Measurements from ENCODE around the gene OSBPL7. TPM values are rescaled to one million over a fixed set of nuclear protein-coding genes. Genes with fewer than 3 reads are reported as not detected.
A peak's percentile ranks its signal among the peaks of the same experiment; 100 is the strongest.

OSBPL7 gene
- total RNA-seq, 1 donor from 2014 or later: 4.4 TPM

- DNase-seq: no peak
Observed at GRCh38 chr17:47806026-47806912, 15.3 kb downstream of the OSBPL7 start.

GRCh38 chr17:47804461-47804860 is 17.1 kb downstream of the OSBPL7 start:
- H3K27me3 ChIP-seq (ENCODE audit: low read depth): no peaks in the 10 kb centered on the region
- intact Hi-C loops (cut with micrococcal nuclease): no loop called here
- H3K4me1 ChIP-seq: peaks cover 10% of the 10 kb centered on the region
- no peak for TF ChIP-seq CTCF (IDR thresholded peaks at IDR 0.05; ENCODE audit: borderline replicate concordance)
- DNase-seq: no peak
- peaks cover 23% of the 10 kb centered on the region for H3K36me3 ChIP-seq
- no peaks in the 10 kb centered on the region for H3K9me3 ChIP-seq (replicated peaks)
- H3K4me3 ChIP-seq: no peak overlapping the region
- no peak overlapping the region for H3K27ac ChIP-seq (replicated peaks)

More at GRCh38 chr17:47806026-47806912, 15.3 kb downstream of the OSBPL7 start:
- peaks cover 34% of the 10 kb centered on the region for H3K36me3 ChIP-seq
- no peaks in the 10 kb centered on the region for H3K9me3 ChIP-seq (replicated peaks)
- H3K4me3 ChIP-seq: no peak overlapping the region
- H3K4me1 ChIP-seq: peaks cover 10% of the 10 kb centered on the region
- intact Hi-C loops (cut with micrococcal nuclease): no loop called here
- TF ChIP-seq CTCF (IDR thresholded peaks at IDR 0.05; ENCODE audit: borderline replicate concordance): no peak
- no peaks in the 10 kb centered on the region for H3K27me3 ChIP-seq (ENCODE audit: low read depth)
- H3K27ac ChIP-seq (replicated peaks): peak overlapping the region; percentile 36

GRCh38 chr17:47803751-47804150 is 17.8 kb downstream of the OSBPL7 start:
- intact Hi-C loops (cut with micrococcal nuclease): no loop called here
- TF ChIP-seq CTCF (IDR thresholded peaks at IDR 0.05; ENCODE audit: borderline replicate concordance): no peak
- H3K27me3 ChIP-seq (ENCODE audit: low read depth): peaks cover 2% of the 10 kb centered on the region

GRCh38 chr17:47803201-47803600 is 18.4 kb downstream of the OSBPL7 start:
- no peak for TF ChIP-seq CTCF (IDR thresholded peaks at IDR 0.05; ENCODE audit: borderline replicate concordance)

More at GRCh38 chr17:47803751-47804150, 17.8 kb downstream of the OSBPL7 start:
- Histone ChIP-seq H3K9me3 (replicated peaks) (no peaks in the 10 kb centered on the region), H3K4me1 (peaks cover 10% of the 10 kb centered on the region), H3K4me3 (no peak overlapping the region), H3K36me3 (peaks cover 16% of the 10 kb centered on the region), H3K27ac (replicated peaks) (no peak overlapping the region)
- no peak for DNase-seq

GRCh38 chr17:47802341-47803022 is 19.1 kb downstream of the OSBPL7 start:
- TF ChIP-seq CTCF (IDR thresholded peaks at IDR 0.05; ENCODE audit: borderline replicate concordance): peak; percentile 64
- no peak overlapping the region for H3K27ac ChIP-seq (replicated peaks)
- intact Hi-C loops (cut with micrococcal nuclease): no loop called here
- DNase-seq: no peak
- no peak overlapping the region for H3K4me3 ChIP-seq
- H3K27me3 ChIP-seq (ENCODE audit: low read depth): peaks cover 9% of the 10 kb centered on the region
- no peaks in the 10 kb centered on the region for H3K9me3 ChIP-seq (replicated peaks)
- peaks cover 10% of the 10 kb centered on the region for H3K4me1 ChIP-seq
- peaks cover 4% of the 10 kb centered on the region for H3K36me3 ChIP-seq

More at GRCh38 chr17:47803201-47803600, 18.4 kb downstream of the OSBPL7 start:
- H3K9me3 ChIP-seq (replicated peaks): no peaks in the 10 kb centered on the region
- H3K4me1 ChIP-seq: peaks cover 10% of the 10 kb centered on the region
- peaks cover 8% of the 10 kb centered on the region for H3K27me3 ChIP-seq (ENCODE audit: low read depth)
- no peak for DNase-seq
- intact Hi-C loops (cut with micrococcal nuclease): no loop called here
- H3K27ac ChIP-seq (replicated peaks): no peak overlapping the region
- H3K36me3 ChIP-seq: peaks cover 11% of the 10 kb centered on the region
- no peak overlapping the region for H3K4me3 ChIP-seq
